Measurements from ENCODE around the gene MYBPC2.

MYBPC2 gene

GRCh38 chr19:50457300-50457699 is 24.6 kb downstream of the MYBPC2 start:
- DNase-seq (ENCODE audit: low spot score), result no peak
- H3K27ac ChIP-seq, result no peak overlapping the region
- ChIA-PET CTCF (interaction anchor here (0.7 kb wide), 1 partner anchor 30 kb away, joined by 3 read pairs; no protein-coding TSS in a partner anchor), POLR2A (ENCODE audit: low non-redundant PET) (interaction anchor here (0.5 kb wide), 1 partner anchor 293 kb away, joined by 7 read pairs; no protein-coding TSS in a partner anchor)
- no peak for TF ChIP-seq CTCF (conservative IDR thresholded peaks at IDR 0.05; ENCODE audit: low read depth)

- no peak for TF ChIP-seq CTCF (conservative IDR thresholded peaks at IDR 0.05; ENCODE audit: low read depth)
- no peak for DNase-seq (ENCODE audit: low spot score)
- CTCF ChIA-PET, result no interaction called here
- POLR2A ChIA-PET (ENCODE audit: low non-redundant PET), result no interaction called here
- no peak overlapping the region for H3K27ac ChIP-seq
These were observed 25.8 kb downstream of the MYBPC2 start for GRCh38 chr19:50458396-50459066.

GRCh38 chr19:50459067-50459456 is 26.4 kb downstream of the MYBPC2 start:
- ChIA-PET CTCF (no interaction called here), POLR2A (ENCODE audit: low non-redundant PET) (no interaction called here)
- no peak for DNase-seq (ENCODE audit: low spot score)
- no peak overlapping the region for H3K27ac ChIP-seq
- TF ChIP-seq CTCF (conservative IDR thresholded peaks at IDR 0.05; ENCODE audit: low read depth), result no peak

- TF ChIP-seq CTCF (conservative IDR thresholded peaks at IDR 0.05; ENCODE audit: low read depth), result no peak
- H3K27ac ChIP-seq, result no peak overlapping the region
- DNase-seq (ENCODE audit: low spot score), result no peak
- CTCF ChIA-PET, result interaction anchor here (0.7 to 1.5 kb wide), 2 partner anchors 22 to 1041 kb away, joined by 3 to 5 read pairs; no protein-coding TSS in a partner anchor
- POLR2A ChIA-PET (ENCODE audit: low non-redundant PET), result no interaction called here
These were observed 26.9 kb downstream of the MYBPC2 start for GRCh38 chr19:50459638-50460037.

- CTCF ChIA-PET, result interaction anchor here (0.7 to 1.5 kb wide), 5 partner anchors 10 to 1042 kb away, joined by 3 to 10 read pairs (median 3); no protein-coding TSS in a partner anchor
- POLR2A ChIA-PET (ENCODE audit: low non-redundant PET), result no interaction called here
These were observed 27.6 kb downstream of the MYBPC2 start for GRCh38 chr19:50460161-50460765.

More at GRCh38 chr19:50460161-50460765, 27.6 kb downstream of the MYBPC2 start:
- TF ChIP-seq CTCF (conservative IDR thresholded peaks at IDR 0.05; ENCODE audit: low read depth), result no peak
- DNase-seq (ENCODE audit: low spot score), result peak; percentile 12
- H3K27ac ChIP-seq, result no peak overlapping the region
